ENCODE results near the gene MID1.

Gene MID1

DNA sequence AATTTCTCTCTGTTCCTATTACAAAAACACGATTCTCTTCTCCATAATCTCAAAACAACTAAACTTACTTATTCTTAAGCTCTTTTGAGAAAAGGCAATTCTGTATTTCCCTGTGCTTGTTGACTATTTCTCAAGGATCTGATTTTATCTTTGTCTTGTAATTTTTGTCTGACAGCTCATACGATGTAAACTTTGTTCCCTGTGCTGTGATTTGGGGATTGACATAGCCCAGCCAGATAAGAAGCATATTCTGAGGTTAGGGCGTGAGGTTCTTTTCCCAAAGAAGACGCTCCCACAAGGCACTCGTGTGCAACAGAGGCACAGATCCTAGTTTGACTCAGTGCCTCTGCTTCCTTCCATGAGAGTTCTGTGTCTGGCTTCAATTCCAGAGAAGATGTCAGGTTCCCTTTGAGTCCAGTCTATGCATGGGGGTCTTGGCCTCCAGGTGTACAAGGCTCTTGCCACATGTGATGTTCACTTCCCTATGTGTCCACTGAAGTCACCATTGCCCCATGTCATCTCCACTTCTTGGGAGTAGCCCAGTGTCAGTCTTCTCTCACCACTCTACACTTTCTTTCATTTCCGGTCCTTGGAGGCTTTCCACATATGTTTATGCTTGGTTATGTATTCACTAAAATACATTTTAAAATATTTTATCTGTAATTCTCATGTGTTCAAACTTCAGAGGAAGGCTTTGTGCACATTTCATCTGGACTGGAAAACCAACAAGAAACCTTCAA, 94.8 kb downstream of the MID1 start:
- H2BK120ac ChIP-seq (ENCODE audit: insufficient read depth, low read length, poor library complexity), result no peak overlapping the region
- H3K27ac ChIP-seq (ENCODE audit: low read depth, low read length), result no peak overlapping the region
- H3K36me3 ChIP-seq (ENCODE audit: control insufficient read depth in 1 of 2, insufficient read depth in 2 of 2, low read length in 2 of 2), result peaks cover 9 to 12% of the 10 kb centered on the region in 2 experiments
- H3K79me1 ChIP-seq (ENCODE audit: low read length), result no peaks in the 10 kb centered on the region
- no peak overlapping the region for H3K4me3 ChIP-seq (ENCODE audit: low read depth, low read length)
- H3K4me2 ChIP-seq (ENCODE audit: low read length), result no peak overlapping the region
- H2AK5ac ChIP-seq (ENCODE audit: low read length), result no peak overlapping the region
- H2BK5ac ChIP-seq (ENCODE audit: low read depth, low read length, poor library complexity), result no peak overlapping the region
- H3K18ac ChIP-seq (ENCODE audit: low read length), result no peak overlapping the region
- no peaks in the 10 kb centered on the region for H3K79me2 ChIP-seq (ENCODE audit: control insufficient read depth, insufficient read depth, low read length, poor library complexity)
- no peak overlapping the region for H3K9ac ChIP-seq (ENCODE audit: low read length)
- no peak overlapping the region for H2BK12ac ChIP-seq (ENCODE audit: low read length)
- peaks cover 0 to 5% of the 10 kb centered on the region in 2 experiments for H3K4me1 ChIP-seq (ENCODE audit: control insufficient read depth in 1 of 2, insufficient read depth in 2 of 2, low read length in 2 of 2)
- H4K91ac ChIP-seq (ENCODE audit: low read depth, low read length), result no peak overlapping the region
- no peaks in the 10 kb centered on the region for H3K27me3 ChIP-seq (ENCODE audit: insufficient read depth, low read length)
- WGBS (ENCODE audit: extremely low coverage, insufficient coverage, insufficient read length), result 100% methylated on average over 1 of the region's 6 CpGs
- no peak overlapping the region for H2AFZ ChIP-seq (ENCODE audit: insufficient read depth, low read length, poor library complexity)
- H3K23ac ChIP-seq (ENCODE audit: low read length), result no peak overlapping the region
- H4K12ac ChIP-seq (ENCODE audit: low read depth, low read length), result no peak overlapping the region
- H3K4ac ChIP-seq (ENCODE audit: low read depth, low read length), result no peak overlapping the region
- H3K14ac ChIP-seq (ENCODE audit: low read length), result no peak overlapping the region
- peak in 1 of 2 donors; percentile 65 for DNase-seq
- no peak overlapping the region for H4K8ac ChIP-seq (ENCODE audit: low read depth, low read length)
- no peaks in the 10 kb centered on the region for H3K9me3 ChIP-seq (ENCODE audit: insufficient read depth, low read depth, low read length)

GRCh38 chrX:10524578-10524977, 95.8 kb downstream of the MID1 start:
- Histone ChIP-seq H3K27me3 (ENCODE audit: insufficient read depth, low read length) (no peaks in the 10 kb centered on the region), H3K14ac (ENCODE audit: low read length) (no peak overlapping the region), H2AFZ (ENCODE audit: insufficient read depth, low read length, poor library complexity) (no peak overlapping the region), H3K36me3 (ENCODE audit: control insufficient read depth in 1 of 2, insufficient read depth in 2 of 2, low read length in 2 of 2) (peaks cover 9 to 12% of the 10 kb centered on the region in 2 experiments), H2BK12ac (ENCODE audit: low read length) (no peak overlapping the region), H2AK5ac (ENCODE audit: low read length) (no peak overlapping the region), H3K9me3 (ENCODE audit: insufficient read depth, low read depth, low read length) (no peaks in the 10 kb centered on the region), H2BK5ac (ENCODE audit: low read depth, low read length, poor library complexity) (no peak overlapping the region), H3K4me2 (ENCODE audit: low read length) (no peak overlapping the region), H3K4me1 (ENCODE audit: control insufficient read depth in 1 of 2, insufficient read depth in 2 of 2, low read length in 2 of 2) (peaks cover 0 to 4% of the 10 kb centered on the region in 2 experiments), H3K79me2 (ENCODE audit: control insufficient read depth, insufficient read depth, low read length, poor library complexity) (no peaks in the 10 kb centered on the region), H3K4ac (ENCODE audit: low read depth, low read length) (no peak overlapping the region), H3K23ac (ENCODE audit: low read length) (no peak overlapping the region), H4K12ac (ENCODE audit: low read depth, low read length) (no peak overlapping the region), H4K91ac (ENCODE audit: low read depth, low read length) (no peak overlapping the region), H3K9ac (ENCODE audit: low read length) (no peak overlapping the region), H3K18ac (ENCODE audit: low read length) (no peak overlapping the region), H3K4me3 (ENCODE audit: low read depth, low read length) (no peak overlapping the region), H4K8ac (ENCODE audit: low read depth, low read length) (no peak overlapping the region), H3K27ac (ENCODE audit: low read depth, low read length) (no peak overlapping the region), H2BK120ac (ENCODE audit: insufficient read depth, low read length, poor library complexity) (no peak overlapping the region), H3K79me1 (ENCODE audit: low read length) (no peaks in the 10 kb centered on the region)
- no peak for DNase-seq
- WGBS (ENCODE audit: extremely low coverage, insufficient coverage, insufficient read length), result no CpG with 5 or more reads among the region's 1 CpG

DNA sequence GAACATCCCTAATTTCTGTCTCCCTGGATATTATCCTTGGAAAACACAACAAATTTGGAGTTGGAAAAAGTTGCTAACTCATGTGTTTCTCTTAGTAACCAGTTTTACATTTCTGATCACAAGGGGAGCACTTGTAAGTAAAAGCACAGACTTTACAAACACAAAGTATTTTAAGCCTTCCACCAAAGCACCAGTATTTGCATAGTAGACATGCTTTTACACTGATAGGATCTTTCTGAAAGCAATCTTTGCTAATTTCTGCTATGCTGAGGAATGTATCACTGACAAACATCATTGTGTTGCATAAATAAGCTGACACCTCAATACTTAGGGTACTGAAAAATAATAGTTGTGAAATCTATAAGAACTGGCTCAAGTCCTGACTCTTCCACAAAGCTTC, 100.6 kb downstream of the MID1 start:
- Histone ChIP-seq H3K4me1 (ENCODE audit: control insufficient read depth in 1 of 2, insufficient read depth in 2 of 2, low read length in 2 of 2) (no peaks in the 10 kb centered on the region), H4K12ac (ENCODE audit: low read depth, low read length) (no peak overlapping the region), H3K79me2 (ENCODE audit: control insufficient read depth, insufficient read depth, low read length, poor library complexity) (no peaks in the 10 kb centered on the region), H3K27ac (ENCODE audit: low read depth, low read length) (peak overlapping the region; percentile 27), H2BK12ac (ENCODE audit: low read length) (no peak overlapping the region), H2BK5ac (ENCODE audit: low read depth, low read length, poor library complexity) (no peak overlapping the region), H3K4me3 (ENCODE audit: low read depth, low read length) (no peak overlapping the region), H4K8ac (ENCODE audit: low read depth, low read length) (no peak overlapping the region), H3K79me1 (ENCODE audit: low read length) (no peaks in the 10 kb centered on the region), H3K18ac (ENCODE audit: low read length) (no peak overlapping the region), H2BK120ac (ENCODE audit: insufficient read depth, low read length, poor library complexity) (no peak overlapping the region), H2AFZ (ENCODE audit: insufficient read depth, low read length, poor library complexity) (no peak overlapping the region), H3K4ac (ENCODE audit: low read depth, low read length) (no peak overlapping the region), H3K9me3 (ENCODE audit: insufficient read depth, low read depth, low read length) (no peaks in the 10 kb centered on the region), H3K4me2 (ENCODE audit: low read length) (no peak overlapping the region), H2AK5ac (ENCODE audit: low read length) (no peak overlapping the region), H3K23ac (ENCODE audit: low read length) (no peak overlapping the region), H3K14ac (ENCODE audit: low read length) (no peak overlapping the region), H3K36me3 (ENCODE audit: control insufficient read depth in 1 of 2, insufficient read depth in 2 of 2, low read length in 2 of 2) (peaks cover 10 to 11% of the 10 kb centered on the region in 2 experiments), H3K9ac (ENCODE audit: low read length) (no peak overlapping the region), H3K27me3 (ENCODE audit: insufficient read depth, low read length) (no peaks in the 10 kb centered on the region), H4K91ac (ENCODE audit: low read depth, low read length) (no peak overlapping the region)
- peak in 1 of 2 donors; percentile 75 for DNase-seq

DNA sequence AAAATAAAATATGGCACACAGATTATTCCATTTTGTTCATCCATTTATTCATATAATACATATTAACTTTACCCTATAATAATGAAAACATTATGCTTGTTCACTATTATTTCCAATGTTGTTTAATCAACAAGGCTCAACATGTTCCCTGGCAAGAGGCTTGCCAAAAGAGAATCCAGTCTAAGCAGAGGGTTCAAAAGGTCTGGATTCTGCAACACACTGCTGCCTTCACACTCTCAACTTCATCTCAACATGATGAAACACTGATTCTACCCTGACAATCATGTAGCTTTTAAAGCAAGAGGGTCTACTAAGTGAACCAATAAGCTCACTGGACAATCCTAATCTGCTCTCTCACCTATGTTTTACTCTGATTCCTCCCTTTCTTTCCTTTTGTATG, 101.1 kb downstream of the MID1 start:
- Histone ChIP-seq H3K4me1 (ENCODE audit: control insufficient read depth in 1 of 2, insufficient read depth in 2 of 2, low read length in 2 of 2) (no peaks in the 10 kb centered on the region), H3K27me3 (ENCODE audit: insufficient read depth, low read length) (no peaks in the 10 kb centered on the region), H2BK120ac (ENCODE audit: insufficient read depth, low read length, poor library complexity) (no peak overlapping the region), H4K91ac (ENCODE audit: low read depth, low read length) (no peak overlapping the region), H4K12ac (ENCODE audit: low read depth, low read length) (no peak overlapping the region), H2AFZ (ENCODE audit: insufficient read depth, low read length, poor library complexity) (no peak overlapping the region), H3K9ac (ENCODE audit: low read length) (no peak overlapping the region), H3K14ac (ENCODE audit: low read length) (no peak overlapping the region), H2BK12ac (ENCODE audit: low read length) (no peak overlapping the region), H3K23ac (ENCODE audit: low read length) (no peak overlapping the region), H3K4me2 (ENCODE audit: low read length) (no peak overlapping the region), H3K4me3 (ENCODE audit: low read depth, low read length) (no peak overlapping the region), H2BK5ac (ENCODE audit: low read depth, low read length, poor library complexity) (no peak overlapping the region), H3K18ac (ENCODE audit: low read length) (no peak overlapping the region), H3K79me2 (ENCODE audit: control insufficient read depth, insufficient read depth, low read length, poor library complexity) (no peaks in the 10 kb centered on the region), H3K9me3 (ENCODE audit: insufficient read depth, low read depth, low read length) (no peaks in the 10 kb centered on the region), H3K79me1 (ENCODE audit: low read length) (no peaks in the 10 kb centered on the region), H2AK5ac (ENCODE audit: low read length) (no peak overlapping the region), H3K36me3 (ENCODE audit: control insufficient read depth in 1 of 2, insufficient read depth in 2 of 2, low read length in 2 of 2) (peaks cover 10 to 11% of the 10 kb centered on the region in 2 experiments), H3K27ac (ENCODE audit: low read depth, low read length) (peak overlapping the region; percentile 27), H4K8ac (ENCODE audit: low read depth, low read length) (no peak overlapping the region), H3K4ac (ENCODE audit: low read depth, low read length) (no peak overlapping the region)
- DNase-seq, result no peak

All from trophoblast cell (in vitro differentiated cells and primary cell).